SKM-1 treated with dmso at 0.1 percent for 144 hours (cell line): ENCODE data around the gene TRMT44.
A peak's percentile ranks its signal among the peaks of the same experiment; 100 is the strongest.

Experiments
- DNase-seq: peaks from one replicate; lab custom pipeline; 2025; ENCODE audit not compliant: unreplicated experiment; lab: John Stamatoyannopoulos, UW

The TRMT44 gene

DNA sequence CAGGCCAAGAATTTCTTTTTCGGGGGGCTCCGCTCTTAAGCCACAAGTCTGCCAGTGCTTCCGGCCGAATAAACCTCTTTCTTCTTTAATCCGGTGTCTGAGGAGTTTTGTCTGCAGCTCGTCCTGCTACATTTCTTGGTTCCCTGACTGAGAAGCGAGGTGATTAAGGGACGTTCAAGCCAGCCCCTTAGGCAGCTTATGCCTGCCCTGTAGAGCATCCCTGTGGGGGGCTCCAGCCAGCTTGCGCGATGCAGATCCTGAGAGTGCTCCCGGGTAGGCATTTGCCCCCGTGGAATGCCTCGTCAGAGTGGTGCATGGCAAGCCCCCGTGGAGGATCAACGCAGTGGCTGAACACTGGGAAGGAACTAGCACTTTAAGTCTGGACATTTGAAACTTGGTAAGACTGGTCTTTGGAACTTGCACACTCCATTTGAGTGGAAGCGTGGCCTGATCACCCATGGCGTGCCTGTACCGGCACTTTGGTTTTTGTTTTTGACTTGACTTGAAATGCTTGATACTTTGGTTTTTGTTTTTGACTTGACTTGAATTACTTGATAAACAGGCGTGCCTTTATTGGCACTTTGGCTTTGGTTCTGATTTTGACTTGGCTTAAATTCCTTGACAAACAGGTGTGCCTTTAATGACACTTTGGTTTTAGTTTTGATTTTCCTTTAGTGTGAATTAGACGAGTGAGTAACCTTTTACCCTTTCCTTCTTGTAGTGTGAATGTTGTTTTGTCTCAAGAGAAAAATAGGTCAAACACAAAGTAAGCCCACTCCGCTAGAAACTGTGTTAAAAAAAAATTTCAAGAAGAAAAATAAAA lies 6.1 kb upstream of the TRMT44 start:
- DNase-seq: no peak

DNA sequence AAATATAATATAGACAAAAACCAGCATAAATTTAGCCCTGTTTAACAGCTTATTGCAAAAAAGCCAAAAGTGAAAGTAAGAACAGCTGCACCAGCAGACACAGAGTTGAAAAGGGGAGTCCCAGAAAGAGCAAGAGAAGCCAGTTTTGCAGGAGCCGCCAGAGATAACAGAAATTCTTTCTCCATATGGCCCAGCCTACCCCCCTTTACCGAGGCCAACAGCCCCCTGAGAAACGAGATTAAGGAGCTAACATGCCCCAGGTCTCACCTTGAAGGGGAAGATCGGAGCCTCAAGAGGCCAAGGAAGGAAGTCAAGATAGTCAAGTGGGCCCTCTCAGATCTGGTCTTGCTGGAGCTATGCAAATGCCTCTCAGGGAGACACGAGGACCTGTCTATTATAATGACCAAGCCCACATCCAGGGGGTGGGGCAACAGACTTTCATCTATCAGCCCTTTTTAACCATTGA lies 4.9 kb upstream of the TRMT44 start:
- DNase-seq: no peak

DNA sequence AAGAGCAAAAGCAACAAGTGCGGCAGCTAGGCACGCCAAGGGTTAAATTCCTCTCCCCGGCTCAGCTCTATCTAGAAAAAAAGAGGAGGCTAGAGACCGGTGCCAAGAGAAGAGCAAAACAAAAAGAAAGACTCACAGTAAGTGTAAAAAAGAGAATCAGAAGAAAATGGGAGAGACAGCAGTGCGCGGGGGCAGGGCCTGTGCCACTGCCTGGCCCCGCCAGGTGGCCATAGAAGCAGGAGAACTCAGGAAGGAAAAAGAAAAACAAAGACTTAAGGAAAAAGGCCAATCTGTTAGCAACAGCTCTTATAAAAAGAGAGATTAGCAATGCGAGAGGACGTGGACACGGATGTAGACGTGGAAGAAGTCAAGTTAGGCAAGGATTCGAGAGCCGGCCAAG lies 3.3 kb upstream of the TRMT44 start:
- DNase-seq: no peak

DNA sequence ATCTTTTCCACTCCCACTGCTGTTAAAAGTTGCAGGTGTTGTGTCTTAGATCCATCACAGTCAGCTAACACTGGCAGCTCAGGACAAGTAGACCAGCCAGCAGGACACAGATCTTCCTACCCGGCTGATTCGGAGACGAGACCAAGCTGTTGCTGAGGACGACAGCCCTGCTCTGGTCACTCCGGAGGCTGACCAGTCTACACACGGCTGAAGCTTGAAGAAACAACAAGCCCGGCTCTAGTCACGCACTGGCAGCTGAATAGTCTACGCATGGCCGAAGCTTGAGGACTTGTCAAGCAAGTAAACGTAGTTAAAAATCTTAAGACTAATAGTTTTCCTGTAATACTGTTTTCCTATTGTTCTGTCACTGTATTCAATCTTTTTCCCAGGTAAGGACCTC lies 1.8 kb upstream of the TRMT44 start:
- no peak for DNase-seq

DNA sequence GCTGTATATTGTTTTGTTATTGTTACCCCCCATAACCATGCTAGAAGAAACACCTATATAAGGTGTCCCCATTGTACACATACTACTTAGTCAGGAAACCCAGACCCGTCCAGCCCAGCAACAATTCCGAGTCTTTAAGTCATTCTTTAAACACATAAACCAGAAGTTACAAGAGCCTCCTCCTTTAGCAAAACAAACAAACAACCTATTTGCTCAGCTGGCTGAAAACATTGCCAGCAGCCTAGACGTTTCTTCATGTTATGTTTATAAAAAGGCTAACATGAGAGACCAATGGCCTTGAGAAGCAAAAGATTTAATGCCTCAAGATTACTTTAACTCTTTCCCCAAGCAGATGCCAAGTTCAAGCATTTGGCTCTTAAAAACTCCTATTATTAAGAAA lies 1.4 kb upstream of the TRMT44 start:
- DNase-seq: no peak

DNA sequence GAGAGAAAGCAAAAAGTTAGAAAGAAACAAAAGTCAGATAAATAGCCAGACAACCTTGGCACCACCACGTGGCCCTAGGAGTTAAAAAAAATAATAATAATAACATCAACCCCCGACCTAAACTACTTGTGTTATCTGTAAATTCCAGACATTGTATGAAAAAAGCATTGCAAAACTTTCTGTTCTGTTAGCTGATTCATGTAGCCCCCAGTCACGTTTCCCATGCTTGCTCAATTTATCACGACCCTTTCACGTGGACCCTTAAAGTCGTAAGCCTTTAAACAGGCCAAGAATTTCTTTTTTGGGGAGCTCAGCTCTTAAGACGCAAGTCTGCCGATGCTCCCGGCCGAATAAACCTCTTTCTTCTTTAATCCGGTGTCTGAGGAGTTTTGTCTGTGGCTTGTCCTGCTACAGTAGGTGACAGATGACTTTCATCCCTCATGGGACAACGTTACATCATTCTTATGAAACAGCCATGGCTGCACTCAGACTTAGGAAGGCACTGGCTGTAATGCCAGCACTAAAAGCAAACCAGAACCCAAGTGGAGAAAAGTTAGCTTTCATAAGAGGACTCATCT lies 574 bp upstream of the TRMT44 start:
- peak; percentile 81 for DNase-seq

DNA sequence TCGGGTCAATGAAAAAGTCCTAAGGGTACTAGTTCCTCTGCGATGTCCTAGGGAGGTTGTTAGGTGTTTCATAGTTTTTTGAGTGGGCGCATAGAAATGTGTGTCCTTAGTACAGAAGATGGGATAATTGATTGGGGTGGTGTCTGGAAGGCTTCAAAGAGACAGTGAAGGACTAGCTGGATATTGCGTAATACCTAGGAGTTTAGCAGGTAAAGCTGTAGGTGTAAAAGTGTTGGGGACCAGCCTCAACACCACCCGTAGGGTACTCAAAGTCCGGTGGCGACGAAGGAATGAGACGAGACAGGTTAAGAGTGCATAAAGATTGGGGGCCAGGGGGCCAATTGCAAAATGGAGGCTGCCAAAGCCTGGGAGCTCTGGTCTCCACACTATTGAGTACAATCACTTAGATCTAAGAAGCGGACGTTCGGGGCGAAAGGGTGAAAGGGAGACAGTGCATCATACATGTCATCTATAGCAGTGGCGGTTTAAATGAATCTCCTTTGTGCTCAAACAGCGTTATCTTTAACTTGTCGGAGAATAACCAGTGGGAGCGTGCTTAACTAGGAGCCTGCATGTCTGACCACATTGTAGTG lies 1.0 kb downstream of the TRMT44 start:
- DNase-seq: no peak

DNA sequence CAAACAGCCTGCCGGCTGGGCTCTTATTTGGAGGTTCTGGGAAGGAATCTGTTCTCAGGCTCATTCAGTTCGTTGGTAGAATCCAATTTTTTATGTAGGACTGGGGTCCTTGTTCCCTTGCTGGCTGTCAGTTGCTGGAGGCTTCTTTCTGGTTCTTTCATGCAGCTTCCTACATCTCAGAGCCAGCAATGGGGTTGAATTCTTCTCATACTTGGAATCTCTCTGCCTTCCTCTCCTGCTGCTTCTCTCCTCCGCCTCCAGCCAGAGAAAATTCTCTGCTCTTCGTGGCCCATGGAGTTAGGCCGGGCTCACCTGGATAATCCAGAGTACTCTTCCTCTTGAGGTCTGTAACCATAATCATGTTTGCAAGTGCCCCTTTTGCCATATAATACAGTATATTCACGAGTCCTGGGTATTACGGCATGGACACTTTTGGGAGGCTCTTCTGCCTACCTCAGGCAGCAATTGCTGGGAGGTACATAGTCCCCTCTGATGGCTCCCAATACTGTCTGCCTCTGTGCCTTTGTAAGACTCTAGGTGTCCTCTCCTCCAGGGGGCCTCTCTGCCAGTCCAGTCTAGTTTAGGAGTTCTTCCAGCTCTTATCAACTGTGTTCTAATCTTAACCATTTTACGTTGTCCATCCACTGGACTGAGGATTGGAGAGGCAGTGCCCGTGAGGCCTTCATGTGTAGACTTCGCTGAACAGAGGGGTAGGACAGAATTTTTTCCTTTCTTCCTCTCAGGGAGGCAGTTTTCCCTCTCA lies 2.2 kb downstream of the TRMT44 start:
- DNase-seq: no peak

DNA sequence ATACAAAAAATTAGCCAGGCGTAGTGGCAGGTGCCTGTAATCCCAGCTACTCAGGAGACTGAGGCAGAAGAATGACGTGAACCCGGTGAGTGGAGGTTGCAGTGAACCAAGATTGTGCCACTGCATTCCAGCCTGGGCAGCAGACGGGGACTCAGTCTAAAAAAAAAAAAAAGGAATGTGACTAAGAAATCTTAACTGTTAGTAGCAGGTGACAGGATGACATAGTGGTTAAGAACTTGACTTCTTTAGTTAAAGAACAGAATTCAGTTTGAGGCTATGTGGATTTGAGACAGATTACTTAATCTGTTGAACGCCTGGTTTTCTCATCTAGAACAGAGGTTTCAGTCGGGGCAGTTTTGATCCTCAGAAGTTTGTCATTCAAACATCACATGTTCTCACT lies 3.2 kb downstream of the TRMT44 start:
- no peak for DNase-seq

DNA sequence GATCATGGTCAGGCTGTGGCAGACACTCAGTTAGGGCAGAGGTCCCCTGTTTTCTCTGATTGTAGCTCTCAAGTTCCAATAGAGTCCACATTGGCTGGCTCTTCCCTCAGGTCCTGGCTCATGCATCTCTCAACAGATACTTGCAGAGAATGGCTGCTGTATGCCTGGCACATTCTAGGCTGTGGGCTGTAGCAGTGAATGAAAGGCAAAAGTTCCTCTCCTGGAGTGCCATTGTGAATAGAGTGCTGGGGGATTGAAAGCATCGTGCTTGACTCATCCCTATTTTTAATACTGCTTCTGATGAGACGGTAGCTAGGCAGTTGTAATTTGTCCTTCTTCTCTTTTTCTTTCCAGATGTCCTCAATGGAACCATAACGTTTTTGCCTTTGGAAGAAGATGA lies 5.5 kb downstream of the TRMT44 start:
- no peak for DNase-seq

DNA sequence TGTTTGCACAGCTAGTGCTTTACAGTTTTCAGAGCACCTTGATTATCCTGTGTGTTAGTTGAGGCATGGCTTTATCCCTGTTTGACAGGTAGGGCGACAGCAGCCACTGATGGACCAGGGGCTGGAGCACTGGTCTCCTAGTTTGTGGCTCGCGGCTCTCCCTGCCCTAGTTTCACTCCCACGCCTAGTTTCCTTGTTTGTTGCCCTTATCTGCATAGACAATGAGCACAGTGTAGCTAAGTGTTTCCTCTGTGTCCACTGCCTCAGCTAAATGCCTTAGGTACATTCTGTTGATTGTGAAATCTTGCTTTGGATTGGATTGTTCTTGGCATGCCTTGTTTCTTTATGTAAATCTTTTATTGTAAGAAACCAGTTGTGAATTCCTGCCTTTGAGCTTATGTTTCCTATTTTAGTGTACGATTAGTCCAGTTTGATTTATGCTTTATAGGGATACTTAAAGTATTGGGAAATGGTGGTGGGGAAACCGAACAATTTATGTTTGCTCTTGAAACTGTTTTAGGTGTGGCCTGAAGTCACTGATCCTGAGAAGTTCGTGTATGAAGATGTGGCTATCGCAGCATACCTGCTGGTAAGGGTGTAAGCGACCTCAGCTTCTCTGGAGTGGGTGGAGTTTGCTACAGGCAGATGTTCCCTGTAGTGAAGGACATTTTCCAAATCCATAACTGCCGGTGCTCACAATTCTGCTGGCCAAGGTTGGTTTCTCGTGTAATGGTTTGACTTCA lies 11.0 kb downstream of the TRMT44 start:
- DNase-seq: no peak

DNA sequence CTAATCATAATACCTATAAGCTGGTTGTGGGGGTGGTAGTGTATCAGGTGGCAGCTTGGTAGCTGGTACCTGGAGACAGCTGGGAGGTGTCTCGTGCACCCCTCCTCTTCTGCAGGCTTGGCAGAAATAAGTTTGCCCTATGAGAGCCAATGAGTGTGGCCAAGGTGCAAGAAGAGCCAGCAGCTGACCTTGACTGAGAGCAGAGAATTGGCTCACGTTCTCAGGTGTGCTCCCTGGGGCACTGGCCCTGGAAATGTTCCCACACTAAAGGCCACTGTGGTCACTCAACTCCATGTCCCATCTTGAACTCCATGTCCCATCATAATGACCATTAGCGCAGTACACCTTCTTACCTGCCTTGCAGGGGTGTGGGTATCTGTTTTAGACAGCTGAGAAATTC lies 13.4 kb downstream of the TRMT44 start:
- no peak for DNase-seq

DNA sequence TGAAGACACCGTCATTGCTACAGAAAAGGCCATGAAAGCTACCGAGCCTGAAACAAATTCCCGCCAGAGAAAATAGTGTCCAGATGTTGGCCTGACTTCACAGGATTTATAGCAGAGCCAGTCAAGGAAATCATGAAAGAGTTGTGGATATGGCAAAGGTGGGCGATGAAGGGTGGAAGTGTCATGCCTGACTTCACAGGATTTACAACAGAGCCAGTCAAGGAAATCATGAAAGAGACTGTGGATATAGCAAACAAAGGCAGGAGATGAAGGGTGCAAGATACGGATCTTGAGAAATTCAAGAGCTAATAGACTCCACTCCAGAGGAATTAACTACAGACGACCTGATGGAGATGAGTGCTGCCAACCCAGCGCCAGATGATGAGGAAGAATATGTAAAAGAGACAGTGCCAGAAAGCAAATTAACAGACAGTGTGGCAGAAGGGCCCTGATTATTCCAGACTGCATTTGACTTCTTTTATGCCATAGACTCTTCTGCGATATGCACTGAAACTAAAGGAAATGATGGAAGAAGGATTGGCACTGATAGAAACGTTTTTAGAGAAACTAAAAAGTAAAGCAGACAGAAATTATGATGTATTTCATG lies 17.2 kb downstream of the TRMT44 start:
- DNase-seq: no peak

DNA sequence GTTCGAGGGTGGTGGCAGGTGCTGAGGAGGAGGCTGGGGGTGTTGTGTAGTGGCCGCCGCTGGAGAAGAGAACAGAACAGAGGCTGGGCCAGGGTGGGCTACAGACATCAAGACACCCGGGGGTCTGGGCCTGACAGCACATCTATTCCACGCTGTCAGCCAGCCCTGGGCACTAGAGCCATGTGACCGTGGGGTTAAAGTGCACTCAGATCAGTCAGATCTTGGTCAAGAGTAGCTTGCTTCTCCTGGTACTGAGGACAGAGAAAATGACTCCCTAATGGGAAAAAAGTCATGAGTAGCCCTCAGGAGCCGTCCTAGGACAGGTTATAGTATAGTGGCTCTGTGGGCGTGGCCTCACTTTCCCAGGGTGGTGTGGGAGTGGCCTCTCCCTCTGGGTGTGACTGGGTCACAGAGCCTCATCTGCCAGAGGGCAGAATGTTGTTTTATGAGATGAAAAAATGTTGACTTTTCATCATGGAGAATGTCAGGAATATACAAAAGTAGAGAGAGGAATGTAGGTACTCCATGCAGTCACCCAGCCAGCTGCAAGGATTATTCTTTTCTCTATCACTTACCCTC lies 19.4 kb downstream of the TRMT44 start:
- DNase-seq: no peak

DNA sequence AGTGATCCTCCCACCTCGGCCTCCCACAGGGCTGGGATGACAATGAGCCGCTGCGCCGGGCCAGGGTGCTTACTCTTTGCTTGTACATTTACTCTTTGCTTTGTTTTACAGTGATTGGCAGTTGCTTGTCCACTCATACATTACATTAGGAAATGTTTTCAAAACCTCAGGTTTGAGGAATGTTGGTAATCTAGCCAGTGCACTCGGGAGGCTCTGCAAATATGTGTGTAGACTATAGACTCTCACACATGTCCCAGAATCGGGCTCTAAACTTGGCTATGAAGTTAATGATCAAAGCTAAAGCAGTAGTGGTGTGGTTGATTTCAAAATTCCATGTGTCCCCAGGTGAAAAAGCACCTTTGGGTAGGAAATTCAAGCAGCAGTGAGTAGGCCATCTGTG lies 20.5 kb downstream of the TRMT44 start:
- no peak for DNase-seq

DNA sequence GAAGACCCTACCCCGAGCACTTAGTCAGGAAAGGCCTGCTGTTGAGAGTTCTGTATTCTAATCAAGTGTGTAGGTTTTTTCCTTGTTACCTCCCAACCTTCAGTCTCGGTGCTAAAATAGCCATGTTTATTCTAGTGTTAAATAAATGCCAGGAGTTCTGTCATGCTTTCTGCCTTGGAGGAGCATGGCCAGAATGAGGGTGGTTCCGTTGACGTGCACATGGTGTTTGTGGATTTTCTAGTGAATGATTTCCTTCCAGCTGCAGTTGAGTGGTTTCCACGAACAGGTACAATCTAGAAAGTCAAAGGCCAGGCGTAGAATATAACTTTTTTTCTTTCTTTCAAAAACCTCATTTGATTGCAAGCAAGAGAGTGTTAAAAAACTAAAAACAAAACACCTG lies 21.0 kb downstream of the TRMT44 start:
- DNase-seq: no peak

DNA sequence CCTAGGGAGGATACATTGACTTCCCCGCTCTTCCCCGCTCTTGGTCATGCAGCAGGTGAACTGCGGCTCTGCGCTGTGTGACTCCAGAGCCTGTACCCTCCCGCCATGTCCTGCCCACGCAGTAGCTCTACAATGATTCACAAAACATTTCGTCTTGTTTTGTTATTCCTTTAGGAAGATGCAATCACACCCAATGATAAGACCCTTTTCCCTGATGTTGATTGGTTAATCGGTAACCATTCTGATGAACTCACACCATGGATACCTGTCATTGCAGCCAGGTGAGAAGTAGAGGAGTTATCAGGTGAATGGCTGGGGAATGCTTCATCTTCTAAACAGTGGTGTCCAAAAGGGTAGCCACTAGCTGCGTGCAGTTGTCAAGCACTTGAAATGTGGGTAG lies 23.2 kb downstream of the TRMT44 start:
- DNase-seq: no peak

DNA sequence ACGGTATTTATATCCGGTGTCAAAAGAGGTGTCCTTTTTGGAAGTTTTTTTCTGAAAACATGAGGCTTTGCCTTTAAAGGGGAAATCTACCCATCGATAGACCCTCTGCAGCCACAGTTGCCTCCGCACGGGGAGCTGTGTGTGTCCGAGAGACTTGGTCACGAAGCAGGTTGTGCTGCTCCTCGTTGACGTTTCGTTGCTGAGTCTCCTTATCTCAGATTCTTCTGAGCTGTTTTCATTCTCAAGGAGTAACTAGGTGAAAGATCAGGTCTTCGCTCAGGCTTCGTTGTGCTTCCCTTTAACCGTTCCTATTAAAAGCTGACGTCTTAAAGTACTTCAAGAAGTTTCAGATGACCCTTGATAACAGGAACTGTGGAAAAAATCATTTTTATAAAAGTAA lies 23.8 kb downstream of the TRMT44 start:
- DNase-seq: no peak

DNA sequence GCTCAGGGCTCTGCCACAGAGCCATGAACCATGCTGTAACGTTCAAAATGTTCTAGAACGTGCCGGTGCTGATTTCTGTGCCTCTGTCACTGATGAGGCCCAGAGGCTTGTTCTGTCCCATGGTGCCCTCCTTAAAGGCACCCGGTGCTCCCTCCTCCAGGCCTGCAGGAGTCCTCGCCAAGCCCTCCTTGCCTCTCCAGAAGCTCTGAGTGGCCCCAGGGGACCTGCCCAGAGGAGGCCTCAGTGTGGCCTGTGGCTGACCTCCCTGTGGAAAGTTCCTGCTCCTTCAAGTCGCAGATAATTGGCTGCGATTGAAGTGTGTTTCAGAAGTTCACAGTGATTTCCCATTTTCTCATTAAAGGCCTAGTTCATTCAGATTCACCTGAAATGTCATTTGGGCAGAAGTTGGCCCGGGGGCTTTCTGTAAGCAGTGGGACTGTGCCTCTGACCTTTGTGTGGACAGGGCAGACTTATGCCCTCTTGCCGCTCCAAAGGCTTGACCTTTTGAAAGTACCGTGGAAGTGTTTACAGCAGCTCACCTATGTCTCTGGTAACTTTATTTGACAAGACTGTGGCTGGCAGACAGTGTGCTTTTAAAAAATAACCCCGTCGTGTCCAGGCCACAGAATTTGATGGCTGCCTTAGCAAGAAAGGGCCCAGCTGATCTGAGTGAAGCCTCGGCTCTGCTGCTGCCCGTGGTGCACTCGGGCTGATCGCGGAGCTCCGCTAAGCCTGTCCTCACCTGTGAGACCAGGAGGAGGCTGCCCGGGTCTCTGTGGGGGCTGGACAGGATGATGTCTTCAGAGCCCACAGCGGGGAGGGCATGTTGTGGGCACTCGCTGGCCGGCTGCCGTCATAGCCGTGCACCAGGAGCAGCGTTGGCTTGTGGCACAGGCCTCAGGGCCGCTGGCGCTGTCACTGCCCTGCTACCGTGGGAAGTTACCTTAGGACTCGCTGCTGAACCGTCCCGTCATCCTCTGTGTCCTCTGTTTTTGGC lies 25.3 kb downstream of the TRMT44 start:
- no peak for DNase-seq
